SK-N-SH (cell line): ENCODE results near the gene GUCY1A1. TPM values are rescaled to one million over a fixed set of nuclear protein-coding genes. Genes with fewer than 3 reads are reported as not detected.

Experiments
- CTCF ChIA-PET: fragments of 300-600, 350-600 bp; formaldehyde crosslinking; extraction: SDS; loops from one replicate; lab custom pipeline; 2021; lab: Yijun Ruan, JAX
- POLR2A ChIA-PET: fragments of 350-600 bp; sonication (Branson Sonifier 250); formaldehyde crosslinking; extraction: SDS; loops from one replicate; lab custom pipeline; 2020; ENCODE audit warnings: antibody characterized with exemption, inconsistent platforms; lab: Yijun Ruan, JAX
- DNase-seq: peaks from one replicate; pipeline ENCODE4 v3.0.0; 2012
- H2AFZ ChIP-seq: fragments of 200-600 bp; sonication (generic); 2 replicates; pipeline ENCODE4 v1.8.1; 2016; ENCODE audit warnings: antibody characterized with exemption, mild to moderate bottlenecking, low read depth
- H3F3A ChIP-seq: fragments of 200-600 bp; sonication (generic); replicated peaks from 2 replicates; pipeline ENCODE3; 2016; ENCODE audit warnings: antibody characterized with exemption, mild to moderate bottlenecking; ENCODE audit not compliant: insufficient read depth
- H3K27ac ChIP-seq, 2 experiments: fragments of 200-500 bp in 1 of 2; fragments of 200-600 bp in 1 of 2; sonication (Bioruptor generic) in 1 of 2; sonication (generic), shearing (Covaris generic) in 1 of 2; 2 replicates each; pipeline versions ENCODE4 v1.5.1 to v1.6.1; 2014 to 2016; ENCODE audit warnings: low read depth in 2 of 2, inconsistent platforms in 1 of 2, low read length in 1 of 2, mild to moderate bottlenecking in 1 of 2, mixed read lengths in 1 of 2
- H3K27me3 ChIP-seq: fragments of 200-600 bp; sonication (generic), shearing (Covaris generic); 2 replicates; pipeline ENCODE4 v1.6.1; 2016; ENCODE audit warnings: mixed run types; ENCODE audit not compliant: insufficient read depth
- H3K36me3 ChIP-seq, 2 experiments: fragments of 200-500 bp in 1 of 2; fragments of 200-600 bp in 1 of 2; sonication (Bioruptor generic) in 1 of 2; sonication (generic) in 1 of 2; replicated peaks in 1 of 2; 2 replicates each; pipeline versions ENCODE3 to v1.5.1; 2014 to 2016; ENCODE audit warnings: low read length in 1 of 2, mild to moderate bottlenecking in 1 of 2; ENCODE audit not compliant: insufficient read depth in 2 of 2, control insufficient read depth in 1 of 2
- H3K4me1 ChIP-seq, 2 experiments: fragments of 200-500 bp in 1 of 2; fragments of 200-600 bp in 1 of 2; sonication (Bioruptor generic) in 1 of 2; sonication (generic), shearing (Covaris generic) in 1 of 2; 2 replicates each; pipeline versions ENCODE4 v1.5.1 to v1.6.1; 2014 to 2016; ENCODE audit warnings: low read depth in 1 of 2, low read length in 1 of 2, mixed run types in 1 of 2; ENCODE audit not compliant: insufficient read depth in 2 of 2, control insufficient read depth in 1 of 2
- H3K4me2 ChIP-seq: fragments of 200-600 bp; sonication (generic), shearing (Covaris generic); 2 replicates; pipeline ENCODE4 v1.6.1; 2017; ENCODE audit warnings: mixed run types
- H3K4me3 ChIP-seq, 2 experiments: fragments of 200-500 bp in 1 of 2; fragments of 200-600 bp in 1 of 2; sonication (Bioruptor generic) in 1 of 2; sonication (generic), shearing (Covaris generic) in 1 of 2; 2 replicates each; pipeline versions ENCODE4 v1.5.1 to v1.8.1; 2014 to 2016; ENCODE audit warnings: low read depth in 2 of 2, inconsistent platforms in 1 of 2, low read length in 1 of 2, mild to moderate bottlenecking in 1 of 2, mixed read lengths in 1 of 2, moderate library complexity in 1 of 2
- H3K79me2 ChIP-seq: fragments of 200-600 bp; sonication (generic); 2 replicates; pipeline ENCODE4 v1.8.1; 2017; ENCODE audit warnings: mild to moderate bottlenecking; ENCODE audit not compliant: insufficient read depth
- H3K9ac ChIP-seq: fragments of 200-600 bp; sonication (generic); 2 replicates; pipeline ENCODE4 v1.6.1; 2017; ENCODE audit warnings: mixed run types
- H3K9me2 ChIP-seq: fragments of 200-600 bp; sonication (generic); 2 replicates; pipeline ENCODE4 v1.6.1; 2017; ENCODE audit warnings: mixed run types
- H3K9me3 ChIP-seq: fragments of 200-600 bp; sonication (generic); 2 replicates; pipeline ENCODE4 v1.6.1; 2017; ENCODE audit warnings: mixed run types, mild to moderate bottlenecking, moderate library complexity
- H4K20me1 ChIP-seq: fragments of 200-600 bp; sonication (generic); 2 replicates; pipeline ENCODE4 v1.6.1; 2017; ENCODE audit warnings: mild to moderate bottlenecking, mixed run types; ENCODE audit not compliant: insufficient read depth
- CHD2 ChIP-seq: fragments of 150-350 bp; IDR thresholded peaks from 2 replicates; pipeline ENCODE4 v1.6.1; 2018; ENCODE audit warnings: low read length; ENCODE audit not compliant: partially characterized antibody
- CTCF ChIP-seq: fragments of 200-600 bp; sonication (generic); IDR thresholded peaks from 2 replicates; pipeline ENCODE4 v1.6.1; 2017; ENCODE audit warnings: antibody characterized with exemption, mild to moderate bottlenecking, moderate library complexity
- EP300 ChIP-seq, 2 experiments: IDR thresholded peaks; 2 replicates each; pipeline versions ENCODE4 v1.4.0 to v1.6.1; 2012; ENCODE audit warnings: borderline replicate concordance in 1 of 2, low read depth in 1 of 2, low read length in 1 of 2
- FOSL2 ChIP-seq: IDR thresholded peaks from 2 replicates; pipeline ENCODE4 v1.4.0; 2012; ENCODE audit warnings: low read depth, mild to moderate bottlenecking, moderate library complexity, borderline replicate concordance
- FOXJ3 ChIP-seq: sonication (generic); formaldehyde crosslinking; IDR thresholded peaks from 2 replicates; pipeline ENCODE4 v1.5.1; 2020; ENCODE audit warnings: mild to moderate bottlenecking, missing genetic modification reagents
- IRF3 ChIP-seq: fragments of 150-350 bp; IDR thresholded peaks from 2 replicates; pipeline ENCODE4 v1.6.1; 2016; ENCODE audit warnings: mild to moderate bottlenecking, low read depth, low read length
- MAX ChIP-seq: IDR thresholded peaks from 2 replicates; pipeline ENCODE4 v1.4.0; 2012; ENCODE audit warnings: low read depth
- MEF2A ChIP-seq: IDR thresholded peaks from 2 replicates; pipeline ENCODE4 v1.4.0; 2012; ENCODE audit warnings: low read depth, borderline replicate concordance
- NRF1 ChIP-seq: IDR thresholded peaks from 2 replicates; pipeline ENCODE4 v1.6.1; 2012; ENCODE audit warnings: low read depth, mild to moderate bottlenecking, low read length
- RAD21 ChIP-seq: IDR thresholded peaks from 2 replicates; pipeline ENCODE4 v1.6.1; 2012; ENCODE audit warnings: mild to moderate bottlenecking, low read length
- RCOR1 ChIP-seq: fragments of 150-350 bp; IDR thresholded peaks from 2 replicates; pipeline ENCODE4 v1.6.1; 2017; ENCODE audit warnings: antibody characterized with exemption, low read length
- RFX5 ChIP-seq: IDR thresholded peaks from 2 replicates; pipeline ENCODE4 v1.6.1; 2012; ENCODE audit warnings: mild to moderate bottlenecking, improper control_type of control experiment, low read length
- SIN3A ChIP-seq: IDR thresholded peaks from 2 replicates; pipeline ENCODE4 v1.6.1; 2012; ENCODE audit warnings: low read depth, mild to moderate bottlenecking, low read length, moderate library complexity, borderline replicate concordance
- SMC3 ChIP-seq: IDR thresholded peaks from 2 replicates; pipeline ENCODE4 v1.6.1; 2012; ENCODE audit warnings: low read depth, low read length, improper control_type of control experiment
- TAF1 ChIP-seq: IDR thresholded peaks from 2 replicates; pipeline ENCODE4 v1.6.1; 2012; ENCODE audit warnings: low read depth, mild to moderate bottlenecking, low read length, moderate library complexity, borderline replicate concordance
- TCF12 ChIP-seq: IDR thresholded peaks from 2 replicates; pipeline ENCODE4 v1.4.0; 2012
- USF2 ChIP-seq: fragments of 150-350 bp; IDR thresholded peaks from 2 replicates; pipeline ENCODE4 v1.6.1; 2017; ENCODE audit warnings: antibody characterized with exemption, low read length, low read depth, borderline replicate concordance
- polyA plus RNA-seq, 3 experiments: library from polyadenylated mRNA; depleted of rRNA; stranded (reverse); fragments of >200 nt; gene quantifications; 2 replicates each; pipeline ENCODE4 v1.2.3, GENCODE V29; 2012

GUCY1A1 gene
- polyA plus RNA-seq, 1 of the 3 experiments (the other 2 are of a cell fraction): 0.03 TPM

- no peak overlapping the region for H3K27ac ChIP-seq
- POLR2A ChIA-PET: no interaction called here
Observed at GRCh38 chr4:155624478-155624877, 42.2 kb upstream of the GUCY1A1 start.

More at GRCh38 chr4:155624478-155624877, 42.2 kb upstream of the GUCY1A1 start:
- Histone ChIP-seq H4K20me1 (no peaks in the 10 kb centered on the region), H3K4me1 (0 out of 4 replicates have a peak, but pooled peaks cover 0 to 3% of the 10 kb centered on the region in 2 experiments), H3K4me2 (no peak overlapping the region), H3K4me3 (no peak overlapping the region), H2AFZ (no peak overlapping the region), H3K9ac (no peak overlapping the region), H3K79me2 (no peaks in the 10 kb centered on the region), H3K27me3 (no peaks in the 10 kb centered on the region), H3K9me2 (no peaks in the 10 kb centered on the region), H3K9me3 (no peaks in the 10 kb centered on the region), H3F3A (peaks cover under 1% of the 10 kb centered on the region), H3K36me3 (no peaks in the 10 kb centered on the region)
- no peak for TF ChIP-seq CHD2
- no peak for TF ChIP-seq TCF12
- no peak for TF ChIP-seq NRF1
- TF ChIP-seq EP300 (IDR thresholded peaks at IDR 0.05; ENCODE audit: borderline replicate concordance in 1 of 2, low read depth in 1 of 2, low read length in 1 of 2): no peak
- TF ChIP-seq MEF2A: no peak
- TF ChIP-seq RAD21: no peak
- no peak for TF ChIP-seq RFX5
- TF ChIP-seq MAX: no peak
- no peak for TF ChIP-seq CTCF
- TF ChIP-seq SMC3: no peak
- no peak for TF ChIP-seq SIN3A
- TF ChIP-seq RCOR1: no peak
- no peak for TF ChIP-seq IRF3
- TF ChIP-seq TAF1: no peak
- TF ChIP-seq FOSL2: no peak
- no peak for TF ChIP-seq FOXJ3 (CRISPR knock-in tag)
- no peak for TF ChIP-seq USF2
- no peak for DNase-seq
- CTCF ChIA-PET: no interaction called here
